CD4-positive, alpha-beta T cell treated with Interferon alpha-2 for 1 hour (primary cell): ENCODE results near the gene SP5.
"Not testable (repeated sequence)": the region's sequence is repeated elsewhere in the genome, so short reads cannot be mapped to it uniquely, and the experiment has no call there.

Source experiments
- DNase-seq, 2 donors: peaks; one replicate each; pipeline ENCODE4 v3.0.0-alpha.2; 2020 to 2022

Gene SP5

DNA sequence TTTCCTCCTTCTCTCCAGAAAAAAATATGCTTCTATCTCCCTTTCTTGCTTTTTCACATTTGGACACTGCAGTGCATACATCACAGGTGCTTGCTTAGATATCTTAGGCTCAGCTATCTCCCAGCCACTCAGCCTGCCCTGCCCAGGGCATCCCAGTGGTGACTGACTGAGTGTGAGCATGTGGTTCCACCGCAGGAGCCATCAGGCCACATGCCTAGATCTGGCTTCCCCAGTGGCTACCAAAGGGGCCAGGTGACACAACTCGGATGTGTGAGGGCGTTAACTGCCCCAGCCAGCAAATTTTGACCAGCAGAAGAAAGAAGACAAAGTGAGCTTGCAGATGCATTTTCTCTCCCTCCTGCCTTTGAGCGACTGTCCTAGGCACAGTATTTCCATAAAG, 25.5 kb downstream of the SP5 start:
- DNase-seq = no peak

GRCh38 chr2:170742000-170742399, 26.9 kb downstream of the SP5 start:
- no peak for DNase-seq

DNA sequence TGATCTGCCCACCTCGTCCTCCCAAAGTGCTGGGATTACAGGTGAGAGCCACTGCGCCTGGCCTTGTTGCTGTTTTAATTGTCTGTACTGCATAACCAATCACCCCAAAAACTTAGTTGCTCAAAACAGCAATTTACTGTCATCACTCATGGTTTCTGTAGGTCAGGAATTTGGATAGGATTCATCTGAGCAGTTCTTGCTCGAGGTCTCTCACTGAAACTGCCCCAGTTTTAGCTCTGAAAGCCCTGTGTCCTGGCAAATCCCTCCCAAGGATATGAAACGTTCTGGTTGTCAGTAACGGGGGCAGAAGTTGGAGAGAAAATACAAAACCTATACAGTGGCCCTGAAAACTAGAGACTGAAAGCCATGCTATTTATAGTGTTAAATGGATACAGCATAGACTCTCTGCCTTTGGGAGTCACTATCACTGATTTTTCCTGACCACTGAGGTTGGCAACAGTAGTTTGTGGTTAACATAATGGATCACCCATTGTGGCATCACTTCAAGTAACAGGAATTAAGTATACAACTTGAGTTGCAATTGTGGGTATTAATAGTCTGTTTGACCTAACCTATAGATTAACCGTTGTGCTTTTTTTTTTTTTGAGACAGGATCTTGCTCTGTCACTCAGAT, 27.9 kb downstream of the SP5 start:
- DNase-seq = no peak

DNA sequence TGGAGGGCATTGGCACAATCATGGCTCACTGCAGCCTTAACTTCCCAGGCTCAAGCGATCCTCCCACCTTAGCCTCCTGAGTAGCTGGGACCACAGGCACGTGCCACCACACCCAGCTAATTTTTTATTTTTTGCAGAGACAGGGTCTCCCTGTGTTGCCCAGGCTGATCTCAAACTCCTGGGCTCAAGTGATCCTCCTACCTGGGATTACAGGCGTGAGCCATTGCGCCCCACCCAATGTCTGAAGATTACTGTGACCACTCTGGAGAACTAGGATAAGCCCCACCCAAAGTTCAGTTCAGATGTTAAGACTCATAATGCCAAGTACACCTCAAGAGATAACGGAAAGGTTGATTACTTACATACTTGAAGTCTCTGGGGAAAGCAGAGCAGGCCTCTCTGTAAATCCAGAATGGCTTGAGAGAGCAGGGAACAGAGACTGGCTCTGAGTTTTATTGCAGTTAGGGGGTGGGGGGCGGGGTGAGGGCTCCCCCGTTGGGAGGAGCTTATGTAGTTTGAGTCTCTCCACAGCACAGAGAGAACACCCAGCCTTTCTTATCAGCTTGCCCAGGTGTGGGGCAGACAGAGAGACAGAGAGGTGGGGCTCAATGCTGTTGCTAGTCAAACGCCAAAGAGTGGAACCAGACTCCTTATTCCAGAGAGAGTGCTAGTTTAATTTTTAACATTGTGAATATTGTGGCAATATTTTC, 28.5 kb downstream of the SP5 start:
- no peak for DNase-seq

GRCh38 chr2:170744248-170745002, 29.3 kb downstream of the SP5 start:
- DNase-seq = no peak

DNA sequence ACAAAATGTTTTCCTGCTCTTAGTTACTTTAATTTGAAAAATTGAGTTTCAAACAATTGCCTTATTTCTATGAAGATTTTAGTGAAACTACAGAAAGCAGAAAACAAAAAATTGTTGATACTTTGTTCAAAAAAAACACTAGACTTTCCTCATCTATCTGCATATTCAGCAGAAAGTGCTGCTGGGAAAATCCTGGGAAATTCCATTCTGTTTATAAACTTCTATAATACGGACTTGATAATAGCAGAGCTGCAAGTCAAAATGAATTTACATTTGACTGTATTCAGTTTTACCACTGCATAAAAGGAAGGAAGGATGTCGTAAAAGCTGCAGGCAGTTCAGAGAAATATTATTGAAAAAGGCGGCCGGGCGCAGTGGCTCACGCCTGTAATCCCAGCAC, 30.2 kb downstream of the SP5 start:
- DNase-seq = no peak

DNA sequence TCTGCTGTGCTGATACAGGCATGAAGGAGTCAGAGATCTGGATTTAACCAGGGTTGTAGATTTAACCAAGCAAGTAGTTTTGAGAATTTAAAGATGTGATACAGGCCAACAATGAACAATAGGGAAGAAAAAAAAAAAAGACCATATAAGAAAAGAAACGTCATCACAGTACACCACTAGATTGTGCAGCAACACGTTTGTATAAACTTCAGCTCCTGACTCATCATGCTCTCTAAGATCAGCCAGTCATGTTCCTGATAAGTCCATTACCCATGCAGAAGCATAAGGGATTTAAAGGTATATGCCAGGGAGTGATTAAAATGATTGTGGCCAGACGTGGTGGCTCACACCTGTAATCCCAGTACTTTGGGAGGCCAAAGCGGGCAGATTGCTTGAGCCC, 32.8 kb downstream of the SP5 start:
- DNase-seq = no peak

GRCh38 chr2:170751555-170751954, 36.4 kb downstream of the SP5 start:
- not testable (repeated sequence) for DNase-seq

- no peak for DNase-seq
Observed at GRCh38 chr2:170761572-170761971, 46.4 kb downstream of the SP5 start.

DNA sequence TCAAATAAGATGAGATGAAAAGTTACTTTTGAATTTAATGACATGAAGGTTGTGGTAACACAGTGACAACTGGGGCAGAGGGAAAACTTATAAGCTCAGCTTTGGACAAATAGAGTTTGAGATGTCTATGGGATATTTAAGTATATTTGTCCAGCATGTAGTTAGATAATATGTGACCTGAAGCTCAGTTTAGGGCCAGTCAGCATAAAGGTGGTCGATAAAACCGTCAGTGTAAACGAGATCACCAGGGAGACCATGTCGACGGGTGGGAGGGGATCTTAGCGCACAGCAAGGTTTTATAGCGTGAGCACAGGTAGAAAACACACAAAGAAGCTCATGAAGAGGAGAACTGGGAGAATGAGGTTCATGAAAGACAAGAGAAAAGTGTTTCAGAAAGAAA, 47.6 kb downstream of the SP5 start:
- DNase-seq = no peak

GRCh38 chr2:170763232-170763631, 48.1 kb downstream of the SP5 start:
- DNase-seq = no peak

DNA sequence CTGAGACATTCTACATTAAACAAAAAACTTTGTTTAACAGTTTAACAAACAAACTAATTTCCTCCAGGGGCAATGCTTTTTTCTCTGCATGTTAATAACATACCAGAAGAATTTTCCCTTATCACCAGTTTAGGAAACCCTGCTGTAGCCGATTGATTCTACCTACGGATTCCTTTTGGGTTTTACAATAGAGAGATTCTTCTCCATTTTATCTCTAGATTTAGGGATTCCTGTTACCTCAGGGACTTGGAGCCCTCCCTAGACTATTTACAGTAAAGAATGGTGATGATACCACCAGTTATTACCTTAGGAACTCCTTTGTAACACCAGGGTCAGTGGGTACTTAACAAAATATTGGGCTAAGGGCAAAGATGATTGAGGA, 49.7 kb downstream of the SP5 start:
- DNase-seq = no peak

DNA sequence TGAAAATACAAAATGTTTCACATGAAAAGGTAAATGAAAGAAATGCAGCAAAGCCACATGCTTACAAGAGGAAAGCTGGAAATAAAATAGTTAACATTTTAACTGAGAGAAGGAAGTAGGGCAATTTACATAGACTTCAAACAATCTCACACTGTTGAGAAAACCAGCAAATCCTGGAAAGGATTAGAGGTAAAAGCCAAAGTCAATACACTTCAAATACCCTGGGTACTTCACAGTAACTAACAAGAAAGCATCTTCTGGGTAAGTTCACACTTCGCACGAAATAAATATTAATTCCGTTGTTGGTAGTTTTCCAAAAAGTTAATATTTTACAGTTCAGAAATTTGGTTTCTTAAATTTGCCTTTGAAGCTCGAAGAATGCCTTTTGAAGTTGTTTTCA, 51.6 kb downstream of the SP5 start:
- no peak for DNase-seq
